Activated CD4-positive, CD25-positive, alpha-beta regulatory T cell treated with anti-CD3 and anti-CD28 coated beads, Interleukin-2, amount 50 U/mL, for 24 hours (primary cell): ENCODE measurements around the gene FANCI.

Source experiments
- ATAC-seq, 2 donors: fragments of 150-1000 bp; cut with Tn5 transposase; one replicate each; pipeline ENCODE4 v1.10.0; 2021; ENCODE audit warnings: mild to moderate bottlenecking in 1 of 2, moderate library complexity in 1 of 2

The FANCI gene

DNA sequence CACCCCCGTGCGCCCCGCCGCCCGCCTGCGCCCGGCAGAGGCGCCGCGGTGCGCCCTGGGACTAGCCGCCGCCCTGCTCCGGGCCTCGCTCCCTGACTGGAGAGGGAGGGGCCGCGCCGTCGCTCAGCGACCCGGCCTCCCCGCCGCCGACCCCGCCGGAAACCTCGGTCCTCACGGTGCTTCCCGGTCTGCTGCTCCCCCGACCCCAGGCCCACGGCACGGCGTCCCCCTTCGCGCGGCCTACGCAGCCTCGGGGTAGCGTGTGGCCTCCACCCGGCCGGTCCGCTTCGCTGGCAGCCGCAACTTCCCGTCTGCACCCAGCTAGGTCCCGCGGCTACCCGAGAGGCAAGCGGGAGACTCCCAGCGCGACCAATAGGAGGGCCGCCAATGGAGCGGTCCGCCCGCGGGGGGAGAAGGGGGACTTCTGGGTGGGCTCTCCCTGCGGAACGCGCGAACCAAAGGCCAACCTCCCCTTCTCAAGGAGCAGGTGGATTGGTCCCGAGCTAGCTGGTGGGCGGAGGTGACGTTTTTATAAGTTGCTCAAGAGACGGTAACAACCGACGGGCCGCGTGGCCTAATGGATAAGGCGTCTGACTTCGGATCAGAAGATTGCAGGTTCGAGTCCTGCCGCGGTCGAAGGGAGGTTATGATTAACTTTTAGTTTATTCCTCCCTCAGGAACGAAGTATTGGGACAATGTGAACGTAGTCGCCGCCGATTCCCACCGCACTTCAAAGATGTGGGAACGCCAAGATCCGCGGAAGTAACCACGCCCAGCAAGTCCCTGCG, 90.9 kb downstream of the FANCI start, which contains the start of gene POLG:
Gene POLG, minus strand, starts transcription at position 315 of the 788 bp plus-strand sequence. CDS start 1,070 bp downstream, outside the sequence.
- ATAC-seq, result peak; percentile 92

DNA sequence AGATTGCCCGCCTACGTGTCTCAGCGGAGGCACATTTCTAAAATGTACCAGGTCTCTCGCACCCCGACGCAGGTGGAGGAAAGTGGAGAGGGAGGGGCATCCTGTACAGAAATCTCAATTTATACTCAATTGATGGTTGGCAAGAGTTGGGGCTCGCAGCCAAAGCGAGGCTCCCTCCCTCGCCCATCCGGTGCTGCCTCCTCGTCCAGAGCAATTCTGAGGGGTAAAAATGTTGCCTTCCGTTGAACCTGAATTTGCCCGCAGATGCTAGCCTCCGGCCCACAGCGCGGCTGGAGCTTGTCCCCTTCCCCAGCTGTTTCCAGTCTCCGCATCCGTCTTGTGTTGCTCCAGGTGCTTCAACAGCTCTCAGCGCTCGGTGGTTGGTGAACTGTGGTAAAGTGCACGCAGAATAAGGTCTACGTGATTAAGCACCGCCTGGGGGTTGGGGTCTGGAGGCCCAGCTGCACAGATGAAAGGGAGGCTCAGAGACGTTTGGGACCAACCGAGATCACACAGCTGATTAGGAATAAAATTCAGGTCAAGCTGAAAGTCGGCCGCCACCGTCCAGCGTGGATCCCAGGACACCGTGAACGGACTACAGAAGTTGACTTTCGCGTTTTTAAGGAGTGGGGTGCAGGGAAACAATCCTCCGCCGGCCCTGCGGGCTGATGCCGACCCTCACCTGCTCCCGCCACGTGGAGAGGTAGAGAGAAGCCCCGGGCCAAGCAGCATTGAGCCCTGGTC, 91.7 kb downstream of the FANCI start:
- ATAC-seq, result peak in 1 of 2 donors; percentile 0

GRCh38 chr15:89338036-89338435, 94.3 kb downstream of the FANCI start:
- no peak for ATAC-seq

GRCh38 chr15:89340573-89340972, 96.8 kb downstream of the FANCI start:
- no peak for ATAC-seq

GRCh38 chr15:89341316-89342005, 97.7 kb downstream of the FANCI start:
- no peak for ATAC-seq

DNA sequence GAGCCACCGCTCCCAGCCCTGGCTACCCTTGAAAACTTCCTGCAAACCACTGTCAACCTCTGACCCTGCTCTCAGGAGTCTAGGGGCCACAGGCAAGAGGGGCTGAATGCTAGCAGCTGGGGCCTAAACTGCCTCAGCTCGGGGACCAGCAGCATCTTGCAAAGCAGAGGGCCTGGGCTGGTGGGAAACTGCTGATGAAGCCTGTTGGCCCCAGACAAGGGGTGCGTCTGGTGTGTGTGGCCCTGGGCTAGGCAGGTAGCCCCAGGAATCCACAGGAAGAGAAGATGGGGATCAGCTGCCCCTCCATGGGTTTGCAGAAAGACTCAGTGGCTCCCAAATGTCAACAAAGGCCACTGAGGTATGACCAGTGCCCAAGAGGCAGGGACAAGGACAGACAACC, 99.1 kb downstream of the FANCI start:
- ATAC-seq, result no peak

DNA sequence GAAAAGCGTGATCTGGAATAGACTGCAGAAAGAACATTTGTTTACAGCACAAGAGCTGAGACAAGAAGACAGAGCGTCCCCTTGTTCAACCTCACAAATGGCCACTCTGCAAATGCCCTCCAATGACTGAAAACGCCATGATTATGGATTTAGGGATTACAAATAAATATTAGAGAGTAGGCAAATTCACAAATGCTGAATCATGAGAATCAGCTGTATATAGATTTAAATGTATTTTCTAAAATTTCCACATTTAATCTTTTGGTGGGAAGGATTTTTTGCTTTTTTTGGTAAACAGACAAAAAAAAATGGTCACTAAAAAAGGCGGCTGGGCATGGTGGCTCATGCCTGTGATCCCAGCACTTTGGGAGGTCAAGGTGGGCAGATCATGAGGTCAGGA, 101.5 kb downstream of the FANCI start:
- no peak for ATAC-seq

DNA sequence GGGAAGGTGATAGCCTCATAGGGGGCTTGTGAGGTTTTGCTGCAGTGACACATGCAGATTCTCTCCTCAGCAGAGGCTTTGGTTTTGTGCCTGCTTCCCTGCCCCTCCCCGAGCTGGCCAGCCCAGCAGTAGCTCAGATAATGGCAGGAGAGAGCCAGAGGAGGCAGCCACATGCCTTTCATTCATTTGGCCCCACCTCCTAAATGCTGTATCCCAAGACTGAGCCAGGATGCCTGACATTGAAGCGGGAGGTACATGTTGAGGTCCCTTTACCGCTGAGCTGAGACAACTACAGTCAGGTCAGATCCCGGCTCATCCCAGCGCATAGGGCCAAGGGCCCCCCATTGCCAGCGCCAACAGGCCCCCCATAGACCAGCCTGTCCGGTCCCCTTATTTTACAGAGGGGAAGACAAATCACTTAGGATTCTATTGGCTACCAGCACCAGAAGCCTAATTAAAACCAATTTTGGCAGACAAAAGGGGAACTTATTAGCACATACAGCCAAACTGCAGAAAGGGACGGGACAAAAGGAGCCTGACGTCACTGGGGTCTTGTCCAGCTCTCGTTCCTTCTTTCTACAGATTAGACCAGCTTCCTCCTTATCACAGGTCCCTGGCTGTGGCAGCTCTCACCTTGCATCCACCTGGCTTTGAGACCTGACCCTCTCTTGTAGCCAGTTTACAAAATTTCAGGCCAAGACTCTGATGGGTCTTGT, 102.9 kb downstream of the FANCI start:
- ATAC-seq, result no peak

- peak; percentile 23 to 33 for ATAC-seq
Observed at GRCh38 chr15:89349206-89349558, 105.4 kb downstream of the FANCI start.

DNA sequence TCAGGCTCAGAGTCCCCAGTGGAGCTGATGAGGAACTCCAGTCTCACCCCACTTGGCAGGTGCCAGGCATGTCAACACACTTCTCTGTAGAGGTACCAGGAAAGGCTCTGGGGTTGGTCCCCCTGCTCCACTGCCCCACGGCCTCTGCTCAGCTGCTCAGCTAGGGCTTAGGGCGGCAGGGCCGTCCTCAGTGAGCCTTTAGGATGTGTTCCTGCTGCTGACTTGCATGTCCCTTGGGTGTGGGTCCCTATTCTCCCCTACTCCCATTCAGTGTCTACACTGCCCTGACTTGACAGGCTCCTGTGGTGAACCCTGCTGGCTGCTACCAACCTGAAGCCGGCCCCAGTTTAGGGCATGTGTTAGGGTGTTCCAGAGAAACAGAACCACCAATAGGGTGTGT, 108.7 kb downstream of the FANCI start:
- ATAC-seq, result no peak

DNA sequence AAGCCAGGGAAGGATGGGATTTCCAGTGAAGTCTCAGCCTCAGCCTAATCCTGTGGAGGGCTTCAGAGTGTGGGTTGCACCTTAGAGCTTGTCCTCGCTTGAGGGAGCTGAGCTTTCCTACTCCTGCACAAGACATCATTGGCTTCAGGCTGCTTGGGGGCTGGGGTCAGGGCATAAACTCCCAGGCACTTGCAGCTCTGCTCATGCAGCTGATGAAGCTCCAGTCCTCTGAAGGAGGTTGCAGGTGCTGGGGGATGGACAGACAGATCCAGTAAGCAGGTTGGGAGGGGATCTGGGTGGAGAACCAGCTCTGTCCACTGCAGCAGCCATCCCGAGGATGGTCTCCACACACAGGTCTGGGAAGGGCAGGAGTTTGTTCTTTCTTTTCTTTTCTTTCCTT, 110.2 kb downstream of the FANCI start:
- ATAC-seq, result no peak

DNA sequence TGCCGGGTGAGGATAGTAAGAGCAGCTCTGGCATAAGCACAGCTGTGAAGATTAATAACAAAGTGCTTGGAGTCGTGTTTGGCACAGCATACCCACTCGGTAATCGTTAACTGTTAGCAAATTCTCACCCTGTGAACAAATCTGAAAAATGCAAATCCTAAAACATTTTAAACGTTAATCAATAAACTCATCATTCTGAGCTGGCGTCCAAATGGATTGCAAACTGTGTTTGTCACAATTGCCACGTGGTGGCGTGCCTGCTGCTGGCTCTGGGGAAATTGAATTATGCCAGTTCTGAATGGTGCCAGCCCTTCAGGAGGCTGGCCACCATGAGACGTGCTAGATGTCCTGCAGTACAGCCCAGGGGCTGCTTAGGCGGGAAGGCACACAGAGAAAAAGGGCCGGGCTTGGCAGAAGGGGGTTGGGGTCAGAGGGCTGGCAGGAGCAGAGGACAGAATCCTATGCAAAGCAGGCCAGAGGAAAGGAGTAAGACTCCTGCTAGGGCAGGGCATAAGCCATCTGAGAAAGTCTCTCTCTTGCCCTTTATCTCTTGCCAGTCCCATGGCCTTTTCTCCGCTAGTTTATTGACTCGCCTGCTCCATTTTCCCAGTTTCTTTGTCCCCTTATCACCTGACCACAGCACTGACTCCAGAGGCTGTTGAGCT, 113.0 kb downstream of the FANCI start:
- no peak for ATAC-seq

GRCh38 chr15:89358435-89358754, 114.6 kb downstream of the FANCI start:
- ATAC-seq, result no peak

- ATAC-seq, result peak; percentile 90 to 91
Observed at GRCh38 chr15:89358755-89359439, 115.1 kb downstream of the FANCI start.

DNA sequence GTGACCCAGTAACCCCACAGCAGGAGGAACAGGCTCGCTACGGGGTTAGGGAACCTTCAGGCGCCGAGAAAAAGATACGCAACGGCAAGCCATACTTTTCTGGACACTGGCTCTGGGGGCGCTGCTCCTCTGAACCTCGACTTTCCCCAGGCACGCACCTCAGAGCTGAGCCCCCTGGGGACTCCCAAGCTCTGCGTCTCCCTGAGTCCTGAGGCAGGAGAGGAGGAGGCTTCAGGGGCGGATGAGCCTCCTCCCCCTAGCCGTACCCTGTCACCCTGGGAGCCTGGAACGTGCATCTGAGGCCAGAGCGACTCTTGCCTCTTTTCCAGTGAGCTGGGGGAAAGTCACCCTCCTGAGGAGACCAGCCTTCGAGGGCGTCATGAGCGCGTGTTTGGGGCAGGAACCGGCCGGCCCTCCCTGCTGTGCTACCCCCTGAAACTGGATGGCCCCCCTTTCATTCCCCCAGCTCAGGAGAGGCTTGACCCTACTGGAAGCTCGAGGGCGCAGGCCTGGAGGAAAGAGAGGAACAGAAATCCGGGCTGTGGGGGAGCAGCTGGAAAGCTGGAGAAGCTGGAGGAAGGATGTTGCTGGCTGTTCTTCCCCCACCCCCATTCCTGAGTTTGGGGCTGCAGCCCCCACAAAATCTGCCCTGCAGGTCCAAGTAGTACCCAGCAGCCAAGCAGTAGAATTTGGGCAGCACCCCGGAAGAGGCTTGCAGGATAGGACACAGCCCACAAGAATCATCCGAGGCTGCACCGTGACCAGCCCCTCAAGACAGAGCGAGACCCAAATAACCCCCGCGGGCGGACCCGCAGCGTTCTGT, 115.9 kb downstream of the FANCI start:
- no peak for ATAC-seq

DNA sequence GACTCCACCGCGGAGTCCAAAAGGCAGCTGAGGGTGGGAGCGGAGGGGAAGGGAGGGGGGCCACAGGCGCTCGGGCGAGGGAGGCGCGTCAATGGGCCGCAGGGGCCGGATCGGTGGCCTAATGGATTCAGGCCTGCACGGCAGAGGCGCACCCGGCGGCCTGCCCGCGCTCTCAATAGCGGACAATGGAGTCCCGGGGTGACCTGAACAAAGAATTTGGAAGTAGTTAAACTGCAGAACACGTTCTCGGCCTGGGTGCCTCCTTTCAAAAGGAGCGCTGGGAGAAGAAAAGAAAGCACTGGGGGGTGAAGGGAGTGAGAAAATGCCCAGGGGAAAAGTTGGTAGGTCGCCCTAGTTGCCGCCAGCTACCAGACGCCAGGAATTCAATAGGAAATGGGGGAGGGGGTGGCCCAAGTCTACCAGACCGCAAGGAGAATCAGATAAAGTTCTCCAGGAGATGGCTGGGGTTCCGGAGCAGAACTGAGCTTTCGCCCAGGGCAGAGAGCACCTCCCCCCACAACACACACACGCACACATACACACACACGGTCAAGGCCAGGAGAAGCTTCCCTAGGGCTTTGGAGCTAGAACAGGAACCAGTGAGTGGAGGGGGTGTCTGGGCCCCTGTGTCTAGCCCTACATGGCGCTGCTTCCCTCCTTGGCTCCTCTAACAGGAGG, 116.7 kb downstream of the FANCI start:
- no peak for ATAC-seq

DNA sequence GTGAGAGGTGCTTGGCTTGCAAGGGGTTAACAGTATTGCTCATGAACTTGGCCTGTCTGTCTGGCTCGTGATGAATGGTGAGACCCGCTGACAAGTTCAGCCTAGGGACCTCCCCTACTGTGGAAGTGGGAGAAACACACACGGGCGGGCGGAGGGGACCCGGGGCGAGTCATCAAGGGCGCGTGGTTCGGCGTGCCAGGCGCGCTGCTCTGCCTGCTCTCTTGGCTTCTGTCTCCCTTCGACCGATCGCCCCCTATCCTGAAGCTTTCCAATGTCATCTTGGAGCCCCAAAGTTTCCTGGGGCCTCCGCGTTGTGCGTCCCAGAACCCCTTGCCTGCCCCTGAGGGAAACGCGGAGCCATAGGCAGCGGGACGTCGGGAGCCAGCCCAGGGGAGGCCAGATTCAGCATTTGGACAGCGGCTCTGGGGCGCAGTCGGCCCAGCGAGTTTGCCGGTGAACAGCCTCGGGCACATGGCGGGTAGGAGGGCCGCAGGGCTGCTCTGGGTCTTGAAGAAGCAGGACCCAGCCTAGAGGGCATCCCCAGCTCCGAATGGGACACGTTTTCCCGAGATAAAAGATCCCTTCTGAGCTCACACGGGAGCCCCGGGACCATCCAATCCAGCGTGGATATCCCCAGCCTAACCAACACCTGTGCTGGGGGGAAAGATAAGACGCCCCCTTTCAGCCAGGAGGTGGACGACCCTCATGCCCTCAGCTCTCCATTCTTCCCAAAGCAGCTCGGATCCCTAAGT, 117.8 kb downstream of the FANCI start:
- peak; percentile 35 to 36 for ATAC-seq

- no peak for ATAC-seq
Observed at GRCh38 chr15:89362203-89363101, 118.7 kb downstream of the FANCI start.
